ENCODE data around the gene KIF25.

Gene KIF25

GRCh38 chr6:168067081-168067759, 69.7 kb downstream of the KIF25 start:
- no peak for TF ChIP-seq CTCF (IDR thresholded peaks at IDR 0.05; ENCODE audit: low read depth, low read length, missing control alignments)
- H3K4me3 ChIP-seq (replicated peaks; ENCODE audit: low read depth, low read length) = no peak overlapping the region
- no peak for DNase-seq (ENCODE audit: extremely low read depth, low read depth)

GRCh38 chr6:168070804-168071203, 73.3 kb downstream of the KIF25 start:
- no peak overlapping the region for H3K4me3 ChIP-seq (replicated peaks; ENCODE audit: low read depth, low read length)
- no peak for TF ChIP-seq CTCF (IDR thresholded peaks at IDR 0.05; ENCODE audit: low read depth, low read length, missing control alignments)
- no peak for DNase-seq (ENCODE audit: extremely low read depth, low read depth)

- no peak for TF ChIP-seq CTCF (IDR thresholded peaks at IDR 0.05; ENCODE audit: low read depth, low read length, missing control alignments)
- DNase-seq (ENCODE audit: extremely low read depth, low read depth) = no peak
- no peak overlapping the region for H3K4me3 ChIP-seq (replicated peaks; ENCODE audit: low read depth, low read length)
These were observed 74.1 kb downstream of the KIF25 start for GRCh38 chr6:168071620-168072019.

- TF ChIP-seq CTCF (IDR thresholded peaks at IDR 0.05; ENCODE audit: low read depth, low read length, missing control alignments) = no peak
- no peak overlapping the region for H3K4me3 ChIP-seq (replicated peaks; ENCODE audit: low read depth, low read length)
- no peak for DNase-seq (ENCODE audit: extremely low read depth, low read depth)
These were observed 74.8 kb downstream of the KIF25 start for GRCh38 chr6:168072261-168072660.

- no peak for DNase-seq (ENCODE audit: extremely low read depth, low read depth)
- TF ChIP-seq CTCF (IDR thresholded peaks at IDR 0.05; ENCODE audit: low read depth, low read length, missing control alignments) = no peak
- H3K4me3 ChIP-seq (replicated peaks; ENCODE audit: low read depth, low read length) = no peak overlapping the region
These were observed 75.3 kb downstream of the KIF25 start for GRCh38 chr6:168072730-168073129.

- TF ChIP-seq CTCF (IDR thresholded peaks at IDR 0.05; ENCODE audit: low read depth, low read length, missing control alignments) = no peak
- no peak for DNase-seq (ENCODE audit: extremely low read depth, low read depth)
- no peak overlapping the region for H3K4me3 ChIP-seq (replicated peaks; ENCODE audit: low read depth, low read length)
These were observed 76.7 kb downstream of the KIF25 start for GRCh38 chr6:168073937-168074730.
